ENCODE measurements around the gene CRB1. TPM values are rescaled to one million over a fixed set of nuclear protein-coding genes. Genes with fewer than 3 reads are reported as not detected.

Gene CRB1
- total RNA-seq, 1 experiment from 2014 or later, result not detected

GRCh38 chr1:197314682-197315081, 46.6 kb downstream of the CRB1 start:
- no peaks in the 10 kb centered on the region for H3K79me1 ChIP-seq (ENCODE audit: insufficient read depth, low read depth, low read length, poor library complexity, severe bottlenecking)
- DNase-seq, result no peak

More at GRCh38 chr1:197314682-197315081, 46.6 kb downstream of the CRB1 start:
- H3K14ac ChIP-seq (ENCODE audit: insufficient read depth, low read length), result no peak overlapping the region
- H3K27ac Mint-ChIP-seq, result no peak overlapping the region
- H3K23ac ChIP-seq (ENCODE audit: insufficient read length, low read depth, low read length), result no peak overlapping the region
- H4K8ac ChIP-seq (replicated peaks; ENCODE audit: insufficient read length, low read depth, low read length), result no peak overlapping the region
- no peaks in the 10 kb centered on the region for H3K4me1 ChIP-seq (ENCODE audit: insufficient read depth, low read length)
- H3K4me3 Mint-ChIP-seq, result no peak overlapping the region
- H2BK5ac ChIP-seq (ENCODE audit: insufficient read length, low read length), result no peak overlapping the region
- no peaks in the 10 kb centered on the region for H3K27me3 ChIP-seq (ENCODE audit: insufficient read depth, low read length)
- H3K27me3 Mint-ChIP-seq (ENCODE audit: low read depth), result no peaks in the 10 kb centered on the region
- H3K4ac ChIP-seq (ENCODE audit: low read depth, low read length), result no peak overlapping the region
- H2BK12ac ChIP-seq (ENCODE audit: insufficient read length, low read depth, low read length), result no peak overlapping the region
- no peaks in the 10 kb centered on the region for H3K36me3 Mint-ChIP-seq (ENCODE audit: insufficient read depth in 1 of 3, low read depth in 3 of 3)
- no peaks in the 10 kb centered on the region for H3K4me1 Mint-ChIP-seq
- H4K20me1 ChIP-seq (ENCODE audit: control insufficient read depth, insufficient read depth, insufficient read length), result no peaks in the 10 kb centered on the region
- no peaks in the 10 kb centered on the region for H3K23me2 ChIP-seq (ENCODE audit: insufficient read length, low read depth, low read length, poor library complexity, severe bottlenecking)
- H3K4me2 ChIP-seq (ENCODE audit: insufficient read depth, insufficient read length, low read length), result no peak overlapping the region
- H2BK15ac ChIP-seq (ENCODE audit: low read depth, low read length), result no peak overlapping the region
- H4K91ac ChIP-seq (ENCODE audit: insufficient read length, low read depth, low read length), result no peak overlapping the region
- H2AK5ac ChIP-seq (ENCODE audit: insufficient read length, low read length), result no peak overlapping the region
- no peak overlapping the region for H3K27ac ChIP-seq (ENCODE audit: insufficient read length, low read depth, low read length)
- no peak overlapping the region for H4K5ac ChIP-seq (ENCODE audit: insufficient read length, low read depth, low read length)
- no peak overlapping the region for H3K9ac ChIP-seq (ENCODE audit: extremely low read depth, insufficient read length, low read length)
- H2BK120ac ChIP-seq (ENCODE audit: low read depth, low read length, poor library complexity, severe bottlenecking), result no peak overlapping the region
- no peak overlapping the region for H2AFZ ChIP-seq (ENCODE audit: low read length)
- no peak overlapping the region for H3K18ac ChIP-seq (ENCODE audit: insufficient read length, low read depth, low read length)
- H2BK20ac ChIP-seq (ENCODE audit: low read depth, low read length, poor library complexity, severe bottlenecking), result no peak overlapping the region
- H3K79me2 ChIP-seq (ENCODE audit: insufficient read depth, low read length), result no peaks in the 10 kb centered on the region
- no peak overlapping the region for H3K56ac ChIP-seq (ENCODE audit: insufficient read length, low read depth, low read length)
- no peak for TF ChIP-seq CTCF (conservative IDR thresholded peaks at IDR 0.05)
- no peaks in the 10 kb centered on the region for H3K9me3 Mint-ChIP-seq
- no peaks in the 10 kb centered on the region for H3K9me3 ChIP-seq (ENCODE audit: control insufficient read depth, low read depth, low read length)
- H3T11ph ChIP-seq (ENCODE audit: low read length), result no peak overlapping the region
